Fibroblast of mammary gland (primary cell): ENCODE measurements around the gene AGBL4.

Experiments used
- DNase-seq: peaks from one replicate; pipeline ENCODE4 v3.0.0-alpha.2; 2010; ENCODE audit warnings: low read depth
- H3K4me3 ChIP-seq: 2 replicates; pipeline ENCODE4 v1.5.1; 2011; ENCODE audit warnings: low read depth, mild to moderate bottlenecking, low read length, moderate library complexity; ENCODE audit not compliant: control insufficient read depth
- CTCF ChIP-seq: conservative IDR thresholded peaks from 2 replicates; pipeline ENCODE4 v1.5.1; 2011; ENCODE audit warnings: low read depth, low read length, inconsistent platforms; ENCODE audit not compliant: control insufficient read depth, insufficient read depth

AGBL4 gene

DNA sequence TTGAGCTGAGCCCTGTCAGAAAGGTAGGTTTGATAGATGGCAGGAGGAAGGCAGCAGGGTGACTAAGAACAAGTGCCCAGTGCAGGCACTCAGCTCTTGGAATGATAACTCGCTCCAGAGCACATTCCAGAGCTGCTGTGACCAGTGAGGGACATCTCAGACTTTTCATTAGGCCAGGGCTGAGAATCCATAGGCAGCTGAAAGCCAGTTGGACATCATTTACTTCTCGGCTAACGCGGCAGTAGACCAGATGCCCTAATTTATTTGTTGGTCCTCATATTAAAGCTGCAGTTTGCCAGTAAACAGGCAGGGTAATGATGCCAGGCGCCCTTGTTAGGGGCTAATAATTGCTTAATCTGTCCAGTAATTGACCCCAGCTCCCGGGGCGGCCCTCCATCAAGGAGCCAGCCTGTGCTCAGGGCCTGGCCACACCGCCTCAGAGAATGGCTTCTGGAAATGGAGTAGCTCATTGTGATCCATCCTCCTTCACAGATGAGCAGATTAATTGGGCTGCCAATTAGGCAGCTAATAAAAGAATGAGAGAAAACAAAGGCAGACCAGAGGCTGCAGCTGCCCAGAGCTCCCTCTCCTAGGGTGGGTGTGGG lies 1369.0 kb downstream of the AGBL4 start:
- DNase-seq: no peak
- no peak for TF ChIP-seq CTCF
- no peak overlapping the region for H3K4me3 ChIP-seq

- H3K4me3 ChIP-seq: no peak overlapping the region
- DNase-seq: no peak
- no peak for TF ChIP-seq CTCF
Observed at GRCh38 chr1:48652334-48652733, 1371.4 kb downstream of the AGBL4 start.

DNA sequence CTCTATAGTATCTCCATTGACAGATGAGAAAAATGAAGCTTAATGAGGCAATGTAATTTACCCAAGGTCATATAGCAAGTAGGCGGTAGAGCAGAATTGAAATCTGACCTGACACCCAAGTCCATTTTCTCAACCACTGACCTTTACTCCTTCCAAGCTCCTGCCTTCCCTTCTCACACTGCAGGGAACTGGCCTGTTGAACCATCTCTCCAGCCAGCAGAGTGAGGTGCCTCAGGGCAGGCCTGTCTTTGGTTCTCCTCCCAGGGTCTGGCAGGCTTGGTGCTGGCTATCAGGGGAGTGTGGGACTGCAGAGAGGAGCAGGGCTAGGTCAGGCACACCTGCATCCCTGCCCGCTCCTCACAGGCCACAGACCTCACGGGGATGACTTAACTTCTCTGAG lies 1373.9 kb downstream of the AGBL4 start:
- no peak for TF ChIP-seq CTCF
- H3K4me3 ChIP-seq: no peak overlapping the region
- no peak for DNase-seq

GRCh38 chr1:48645883-48646282 lies 1377.9 kb downstream of the AGBL4 start:
- no peak for DNase-seq
- no peak overlapping the region for H3K4me3 ChIP-seq
- TF ChIP-seq CTCF: no peak

GRCh38 chr1:48644905-48645605 lies 1378.7 kb downstream of the AGBL4 start:
- no peak for DNase-seq
- no peak for TF ChIP-seq CTCF
- no peak overlapping the region for H3K4me3 ChIP-seq

DNA sequence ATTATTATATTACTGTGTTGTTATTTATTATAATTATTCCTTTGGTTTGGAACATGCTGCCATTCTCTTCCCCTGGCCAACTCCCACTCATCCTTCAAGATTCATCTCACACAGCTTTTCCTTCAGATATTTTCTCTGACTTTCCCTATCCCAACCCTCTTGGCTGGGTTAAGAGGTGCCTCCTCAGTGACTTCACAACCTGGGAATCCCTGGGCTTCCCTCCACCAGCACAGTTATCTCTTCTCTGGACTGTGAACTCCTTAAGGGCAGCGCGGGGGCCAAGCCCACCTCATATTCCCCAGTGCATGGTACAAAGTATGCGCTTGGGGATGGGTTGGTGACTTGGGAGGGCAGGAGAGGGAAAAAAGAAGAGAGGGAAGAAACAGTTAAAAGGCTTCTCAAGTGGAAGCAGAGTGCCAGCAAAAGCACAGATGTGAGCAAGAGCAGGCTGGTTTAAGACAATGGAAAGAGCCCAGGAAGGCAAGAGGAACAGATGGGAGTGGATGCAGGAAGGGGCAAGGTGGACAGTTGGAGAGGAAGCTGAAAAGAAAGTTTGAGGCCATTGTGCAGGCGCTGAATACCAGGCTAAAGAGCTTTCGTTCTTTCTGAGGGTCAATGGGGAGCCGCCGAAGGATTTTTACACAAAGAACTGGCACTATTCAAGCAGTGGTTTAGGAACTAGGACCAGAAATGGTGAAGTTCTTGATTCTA lies 1379.4 kb downstream of the AGBL4 start:
- no peak overlapping the region for H3K4me3 ChIP-seq
- TF ChIP-seq CTCF: no peak
- no peak for DNase-seq
